Umbilical cord (tissue), 2 donors: ENCODE results near the gene TTLL13. TPM values are rescaled to one million over a fixed set of nuclear protein-coding genes. Genes with fewer than 3 reads are reported as not detected.
A peak's percentile ranks its signal among the peaks of the same experiment; 100 is the strongest.

Experiments
- DNase-seq: peaks from one replicate; pipeline ENCODE4 v3.0.0-alpha.2; 2015; ENCODE audit warnings: low spot score
- total RNA-seq: library from RNA; depleted of rRNA; stranded (reverse); fragments of >200 nt; gene quantifications from one replicate; pipeline ENCODE4 v1.2.3, GENCODE V29; 2014; ENCODE audit warnings: low replicate concordance; ENCODE audit not compliant: insufficient read depth

The TTLL13 gene
- total RNA-seq, 1 donor from 2014 or later: not detected

DNA sequence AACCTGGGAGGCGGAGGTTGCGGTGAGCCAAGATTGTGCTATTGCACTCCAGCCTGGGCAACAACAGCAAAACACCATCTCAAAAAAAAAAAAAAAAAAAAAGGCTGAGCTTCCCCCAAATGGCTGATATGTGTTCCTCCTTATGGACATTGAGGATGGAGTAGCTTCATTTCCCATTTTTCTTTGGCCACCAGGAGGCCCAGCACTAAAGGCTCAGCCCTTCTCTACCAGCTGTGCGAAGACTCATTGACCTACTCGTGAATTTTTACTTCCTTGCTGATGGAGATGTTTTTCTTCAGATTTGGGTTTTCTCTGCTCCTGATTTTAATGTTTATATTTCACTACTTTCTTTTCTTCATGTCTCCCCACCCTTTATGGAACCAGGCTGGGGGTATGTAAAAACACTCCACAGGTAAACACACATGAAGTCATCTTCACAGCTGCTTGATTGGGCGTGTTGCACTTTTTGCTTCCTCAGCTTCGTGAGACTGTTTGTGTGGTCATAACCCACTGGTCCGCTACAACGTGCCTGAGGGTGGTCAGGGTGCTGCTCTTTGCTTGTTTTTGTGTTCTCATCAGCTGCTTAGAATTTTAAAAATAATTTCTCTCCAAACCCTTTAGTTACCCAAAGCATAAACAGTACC is 34.7 kb upstream of the TTLL13 start:
- DNase-seq: no peak

- DNase-seq: no peak
Observed at GRCh38 chr15:90217671-90218394, 31.5 kb upstream of the TTLL13 start.

- DNase-seq: no peak
Observed at GRCh38 chr15:90219421-90220141, 29.8 kb upstream of the TTLL13 start.

- DNase-seq: peak; percentile 82
Observed at GRCh38 chr15:90221246-90221900, 28.0 kb upstream of the TTLL13 start.

GRCh38 chr15:90222547-90222946 is 26.8 kb upstream of the TTLL13 start:
- DNase-seq: no peak

DNA sequence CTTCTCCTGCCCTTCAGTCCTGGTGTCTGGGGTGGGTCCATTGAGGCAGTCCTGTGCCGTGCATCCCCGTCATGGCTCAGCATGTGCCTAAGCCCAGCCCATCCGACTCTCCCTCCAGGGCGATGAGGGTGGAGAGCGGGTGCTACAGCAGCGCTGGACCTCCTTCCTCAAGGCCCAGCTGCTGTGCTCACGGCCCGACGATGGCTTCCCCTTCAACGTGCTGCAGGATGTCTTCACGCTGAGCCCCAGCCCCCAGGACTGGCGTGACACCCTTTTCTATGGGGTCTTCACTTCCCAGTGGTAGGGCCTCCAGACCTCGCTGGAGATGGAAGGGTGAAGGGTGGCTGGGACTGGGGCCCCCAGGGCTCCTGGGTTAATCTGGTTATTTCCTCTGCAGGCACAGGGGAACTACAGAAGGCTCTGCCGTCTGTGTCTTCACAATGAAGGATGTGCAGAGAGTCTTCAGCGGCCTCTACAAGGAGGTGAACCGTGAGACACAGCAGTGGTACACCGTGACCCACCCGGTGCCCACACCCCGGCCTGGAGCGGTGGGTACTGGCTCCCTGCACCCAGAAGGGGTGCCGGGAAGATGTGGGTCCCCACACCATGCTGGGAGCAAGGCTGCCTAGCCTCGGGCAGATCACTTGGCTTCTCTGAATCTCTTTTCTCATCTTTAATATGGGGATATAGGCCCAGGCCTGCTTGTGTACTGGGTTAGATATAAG is 25.8 kb upstream of the TTLL13 start:
- no peak for DNase-seq

DNA sequence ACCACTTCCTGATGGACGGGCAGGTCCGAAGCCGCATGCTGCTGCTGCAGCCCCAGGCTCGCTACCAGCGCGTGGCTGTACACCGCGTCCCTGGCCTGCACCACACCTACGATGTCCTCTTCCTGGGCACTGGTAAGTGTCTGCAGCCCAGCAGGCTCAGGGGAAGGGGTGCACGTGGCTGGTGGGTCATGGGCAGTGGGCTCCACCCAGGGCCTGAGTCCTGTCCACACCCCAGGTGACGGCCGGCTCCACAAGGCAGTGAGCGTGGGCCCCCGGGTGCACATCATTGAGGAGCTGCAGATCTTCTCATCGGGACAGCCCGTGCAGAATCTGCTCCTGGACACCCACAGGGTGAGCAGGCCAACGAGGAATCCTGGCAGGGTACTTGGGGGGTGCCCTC is 24.3 kb upstream of the TTLL13 start:
- no peak for DNase-seq

DNA sequence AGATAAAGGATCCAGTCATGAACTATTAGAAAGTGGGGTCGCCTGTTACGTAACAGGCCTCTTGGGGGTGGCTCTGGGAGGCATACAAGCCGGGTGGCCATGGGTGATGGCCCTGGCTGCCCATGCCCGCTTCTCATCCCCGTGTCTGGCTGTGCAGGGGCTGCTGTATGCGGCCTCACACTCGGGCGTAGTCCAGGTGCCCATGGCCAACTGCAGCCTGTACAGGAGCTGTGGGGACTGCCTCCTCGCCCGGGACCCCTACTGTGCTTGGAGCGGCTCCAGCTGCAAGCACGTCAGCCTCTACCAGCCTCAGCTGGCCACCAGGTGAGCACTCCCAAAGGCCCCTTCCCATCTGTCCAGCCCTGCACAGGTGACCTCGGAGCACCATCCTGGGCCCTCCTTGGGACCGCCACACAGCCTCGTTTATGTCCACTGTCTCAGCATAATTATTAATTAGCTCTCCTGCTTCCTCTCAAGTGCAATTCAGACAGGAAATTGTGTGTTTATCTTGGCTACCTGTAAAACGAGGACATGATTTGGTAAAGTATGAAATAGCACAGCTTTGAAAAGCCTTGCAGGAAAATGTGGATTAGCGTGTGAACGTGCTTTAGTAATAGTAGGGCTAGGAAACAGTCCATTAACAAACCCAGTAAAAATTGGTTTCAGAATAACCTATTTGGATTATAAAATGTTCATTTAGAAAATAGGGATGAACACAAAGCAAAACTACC is 23.7 kb upstream of the TTLL13 start:
- no peak for DNase-seq

DNA sequence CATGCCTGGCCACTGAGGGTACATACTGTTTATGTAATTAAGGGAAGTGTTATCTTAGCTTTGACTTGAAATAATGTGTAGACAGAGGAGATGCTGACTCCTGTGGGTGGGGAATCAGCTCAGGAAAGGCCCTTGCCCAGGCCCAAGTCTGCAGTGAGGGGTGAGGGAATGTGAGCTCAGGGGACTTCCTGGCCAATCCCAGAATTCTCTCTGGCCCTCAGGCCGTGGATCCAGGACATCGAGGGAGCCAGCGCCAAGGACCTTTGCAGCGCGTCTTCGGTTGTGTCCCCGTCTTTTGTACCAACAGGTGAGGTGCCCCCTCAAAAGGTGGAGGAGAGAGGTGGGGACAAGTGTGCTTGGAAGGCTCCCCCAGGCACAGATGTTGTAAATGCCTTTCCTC is 22.0 kb upstream of the TTLL13 start:
- no peak for DNase-seq

GRCh38 chr15:90227816-90228772 is 21.3 kb upstream of the TTLL13 start:
- DNase-seq: no peak

DNA sequence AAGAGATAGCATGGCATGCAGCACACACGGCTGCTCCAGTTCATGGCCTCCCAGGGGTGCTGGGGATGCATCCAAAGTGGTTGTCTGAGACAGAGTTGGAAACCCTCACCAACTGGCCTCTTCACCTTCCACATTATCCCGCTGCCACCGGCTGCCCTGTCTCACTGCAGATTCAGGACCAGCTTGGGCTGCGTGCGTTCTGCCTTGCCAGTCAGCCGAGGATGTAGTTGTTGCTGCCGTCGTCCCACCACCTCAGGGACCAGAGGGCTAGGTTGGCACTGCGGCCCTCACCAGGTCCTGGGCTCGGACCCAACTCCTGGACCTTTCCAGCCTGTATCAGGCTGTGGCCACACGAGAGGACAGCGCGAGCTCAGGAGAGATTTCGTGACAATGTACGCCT is 20.4 kb upstream of the TTLL13 start:
- DNase-seq: no peak

DNA sequence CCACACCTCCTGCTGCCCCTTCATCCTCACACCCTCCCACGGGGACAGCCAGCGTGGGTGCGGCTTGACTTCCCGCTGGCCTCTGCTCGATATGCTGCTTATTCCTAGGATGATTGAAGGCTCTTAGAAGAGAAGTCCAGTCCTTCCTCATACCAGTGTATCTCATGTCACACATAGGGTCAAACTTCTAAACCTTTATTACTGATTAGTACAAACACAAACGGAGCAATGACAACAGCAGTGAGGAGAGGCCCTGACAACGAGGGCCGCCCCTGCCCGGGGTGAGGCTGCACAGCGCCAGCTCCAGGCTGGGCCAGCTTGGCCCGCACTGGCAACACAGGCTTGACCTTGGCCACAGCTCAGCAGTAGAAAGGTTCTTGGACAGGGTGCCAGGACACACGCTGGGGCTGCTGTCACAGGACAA is 19.3 kb upstream of the TTLL13 start:
- no peak for DNase-seq

DNA sequence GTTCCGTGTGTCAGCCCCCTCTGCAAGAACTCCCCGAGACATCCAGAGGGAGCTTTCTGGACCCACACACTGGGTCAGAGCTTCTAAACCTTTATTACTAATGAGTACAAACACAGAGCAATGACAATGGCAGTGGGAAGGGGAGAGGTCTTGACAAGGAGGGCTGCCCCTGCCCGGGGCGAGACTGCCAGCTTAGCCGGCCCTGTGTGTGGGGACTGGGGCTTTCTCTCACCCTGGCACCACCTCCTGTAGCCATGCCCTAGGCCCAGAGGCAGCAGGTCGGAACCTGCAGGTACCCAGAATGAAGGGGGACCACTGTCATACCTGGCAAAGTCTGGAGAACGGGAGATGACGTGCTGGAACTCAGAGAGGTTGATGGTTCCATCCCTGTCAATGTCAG is 18.7 kb upstream of the TTLL13 start:
- DNase-seq: no peak

- DNase-seq: no peak
Observed at GRCh38 chr15:90231028-90232017, 18.0 kb upstream of the TTLL13 start.

DNA sequence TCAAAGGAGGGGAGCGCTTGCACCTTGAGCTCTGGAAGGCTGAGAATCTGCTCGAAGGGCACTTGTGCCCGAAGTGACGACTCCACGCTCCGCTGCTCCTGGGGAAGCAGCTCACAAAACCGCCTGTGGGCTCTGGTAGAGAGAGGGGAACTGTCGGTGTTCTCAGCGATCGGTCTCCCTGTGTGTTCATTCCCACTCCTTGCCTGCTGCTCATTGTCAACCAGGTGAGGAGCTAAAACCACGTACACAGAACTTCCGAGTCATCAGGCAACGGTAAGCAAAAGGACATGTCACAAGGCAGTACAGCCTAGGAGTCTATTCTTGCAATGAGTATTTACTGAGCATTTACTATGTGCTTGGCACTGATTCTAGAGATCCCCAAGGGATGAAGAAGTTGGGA is 17.2 kb upstream of the TTLL13 start:
- DNase-seq: no peak

- no peak for DNase-seq
Observed at GRCh38 chr15:90232941-90233386, 16.4 kb upstream of the TTLL13 start.

DNA sequence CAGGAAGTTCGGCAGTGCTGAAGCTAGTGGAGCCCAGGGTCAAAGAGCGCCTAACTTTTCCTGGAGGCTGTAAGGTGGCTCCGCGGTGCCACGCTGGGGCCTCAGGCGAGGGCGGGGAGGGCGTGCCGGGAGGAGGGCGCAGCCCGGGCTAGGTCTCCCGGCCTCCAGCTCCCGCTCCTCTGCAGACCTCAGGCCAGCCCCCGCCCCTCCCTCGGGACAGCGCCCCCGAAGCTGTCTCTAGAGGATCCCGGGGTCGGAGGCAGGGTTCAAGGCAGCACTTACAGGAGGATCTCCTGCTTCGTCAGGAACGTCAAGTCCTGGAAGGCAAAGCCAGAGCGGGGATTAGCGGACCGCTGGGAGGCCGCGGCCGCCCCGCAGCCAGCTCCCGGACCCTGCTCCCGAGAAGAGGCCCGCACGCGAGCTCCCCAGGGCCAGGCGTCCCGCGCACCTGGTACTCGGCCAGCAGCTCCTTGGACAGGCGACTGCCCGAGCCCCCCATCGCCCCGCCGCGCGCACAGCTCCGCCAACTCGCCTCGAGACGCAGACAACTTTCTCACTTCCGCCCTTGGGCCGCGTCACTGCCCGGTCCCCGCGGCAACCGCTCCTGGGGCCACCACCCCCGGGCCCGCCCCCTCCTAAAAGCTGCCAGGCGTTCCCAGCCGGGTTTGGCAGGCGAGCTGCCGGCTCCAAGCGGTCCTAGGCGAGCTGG is 15.8 kb upstream of the TTLL13 start, which contains the start of gene CIB1:
TSS of gene CIB1 (minus strand) at position 555 of the 709 bp plus-strand sequence. CDS start at position 499, 56 bp downstream.
- DNase-seq: peak; percentile 97
